ENCODE data around the gene CNTNAP4. TPM values are rescaled to one million over a fixed set of nuclear protein-coding genes. Genes with fewer than 3 reads are reported as not detected.

CNTNAP4 gene
- total RNA-seq, 1 experiment from 2014 or later = not detected

DNA sequence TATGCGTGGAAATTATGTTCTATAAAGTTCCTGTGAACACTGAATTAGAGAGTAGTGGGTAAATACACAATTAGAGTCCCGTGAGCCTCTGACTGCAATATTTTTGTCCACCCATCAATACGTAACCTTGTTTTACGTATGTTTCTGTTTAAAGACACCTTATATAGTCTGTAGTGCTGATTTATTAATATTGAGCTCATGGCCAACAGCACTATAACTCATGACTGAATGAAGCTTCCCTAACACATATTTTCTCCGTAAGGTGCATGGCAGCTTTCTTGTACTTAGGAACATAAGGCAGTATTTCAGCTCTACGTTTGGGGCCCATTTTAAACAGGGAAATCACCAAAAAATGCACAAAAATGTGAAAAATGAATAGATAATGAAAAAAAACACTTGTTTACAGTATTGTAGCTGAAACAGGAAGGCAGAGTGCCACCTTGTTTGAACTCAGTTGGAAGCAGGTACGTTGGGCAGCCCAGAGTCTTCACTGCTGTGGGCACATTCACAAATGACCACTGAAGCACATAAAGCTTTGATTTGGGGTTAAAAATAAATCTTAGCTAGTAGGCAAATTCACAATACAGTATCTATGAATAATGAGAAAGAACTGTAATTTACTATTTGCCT is 108.5 kb downstream of the CNTNAP4 start:
- no peak for ATAC-seq

DNA sequence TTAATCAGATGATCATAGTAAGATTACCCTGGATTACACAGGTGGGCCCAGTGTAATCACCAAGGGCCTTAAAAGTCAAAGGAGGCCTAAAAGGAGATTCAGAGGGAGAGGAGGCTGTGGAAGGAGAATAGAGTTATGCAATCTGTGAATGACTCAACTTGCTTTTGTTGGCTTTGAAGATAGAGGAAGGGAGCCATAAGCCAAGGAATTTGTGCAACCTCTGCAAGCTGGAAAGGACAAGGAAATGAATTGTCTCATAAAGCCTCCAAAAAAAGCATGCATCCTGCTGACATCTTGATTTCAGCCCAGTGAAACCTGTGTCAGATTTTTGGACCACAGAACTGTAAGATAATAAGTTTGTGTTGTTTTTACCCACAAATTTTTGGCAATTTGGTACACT is 109.6 kb downstream of the CNTNAP4 start:
- Histone ChIP-seq H3F3A (ENCODE audit: low read length, unreplicated experiment) (no peaks in the 10 kb centered on the region), H4K20me1 (ENCODE audit: low read length) (no peaks in the 10 kb centered on the region), H3K4me1 (ENCODE audit: insufficient read depth, low read length) (no peaks in the 10 kb centered on the region), H3K27ac (ENCODE audit: low read length) (no peak overlapping the region), H3K9me3 (ENCODE audit: low read length) (no peaks in the 10 kb centered on the region), H3K79me2 (ENCODE audit: low read length) (no peaks in the 10 kb centered on the region), H3K9me2 (replicated peaks; ENCODE audit: low read length) (no peaks in the 10 kb centered on the region), H2AFZ (ENCODE audit: low read length) (no peak overlapping the region), H3K27me3 (ENCODE audit: low read length) (peaks cover 7% of the 10 kb centered on the region; the same call in 1 of the 2 replicates), H3K4me2 (ENCODE audit: low read length) (no peak overlapping the region), H3K9ac (ENCODE audit: low read length) (no peak overlapping the region), H3K36me3 (ENCODE audit: low read depth, low read length) (no peaks in the 10 kb centered on the region), H3K4me3 (ENCODE audit: low read length) (no peak overlapping the region)
- DNase-seq (peak; percentile 8), ATAC-seq (no peak)
- TF ChIP-seq EZH2phosphoT487 (IDR thresholded peaks at IDR 0.05; ENCODE audit: borderline replicate concordance, low read length) (no peak), EZH2 (IDR thresholded peaks at IDR 0.05; ENCODE audit: low read length, unreplicated experiment) (no peak)
- TF ChIP-seq, protein P1, sequence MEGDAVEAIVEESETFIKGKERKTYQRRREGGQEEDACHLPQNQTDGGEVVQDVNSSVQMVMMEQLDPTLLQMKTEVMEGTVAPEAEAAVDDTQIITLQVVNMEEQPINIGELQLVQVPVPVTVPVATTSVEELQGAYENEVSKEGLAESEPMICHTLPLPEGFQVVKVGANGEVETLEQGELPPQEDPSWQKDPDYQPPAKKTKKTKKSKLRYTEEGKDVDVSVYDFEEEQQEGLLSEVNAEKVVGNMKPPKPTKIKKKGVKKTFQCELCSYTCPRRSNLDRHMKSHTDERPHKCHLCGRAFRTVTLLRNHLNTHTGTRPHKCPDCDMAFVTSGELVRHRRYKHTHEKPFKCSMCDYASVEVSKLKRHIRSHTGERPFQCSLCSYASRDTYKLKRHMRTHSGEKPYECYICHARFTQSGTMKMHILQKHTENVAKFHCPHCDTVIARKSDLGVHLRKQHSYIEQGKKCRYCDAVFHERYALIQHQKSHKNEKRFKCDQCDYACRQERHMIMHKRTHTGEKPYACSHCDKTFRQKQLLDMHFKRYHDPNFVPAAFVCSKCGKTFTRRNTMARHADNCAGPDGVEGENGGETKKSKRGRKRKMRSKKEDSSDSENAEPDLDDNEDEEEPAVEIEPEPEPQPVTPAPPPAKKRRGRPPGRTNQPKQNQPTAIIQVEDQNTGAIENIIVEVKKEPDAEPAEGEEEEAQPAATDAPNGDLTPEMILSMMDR (conservative IDR thresholded peaks at IDR 0.05; ENCODE audit: low read depth, low read length) = no peak
- no TSS peak for BruUV-seq (replicated peaks)
- POLR2A ChIA-PET (ENCODE audit: unreplicated experiment) = no interaction called here
- CTCF ChIA-PET = no interaction called here
- intact Hi-C loops (cut with micrococcal nuclease) = no loop called here

More for the DNA sequence above, 108.5 kb downstream of the CNTNAP4 start:
- CTCF ChIA-PET = no interaction called here
- Histone ChIP-seq H3K4me2 (ENCODE audit: low read length) (no peak overlapping the region), H3K27ac (ENCODE audit: low read length) (no peak overlapping the region), H3F3A (ENCODE audit: low read length, unreplicated experiment) (no peaks in the 10 kb centered on the region), H3K9me2 (replicated peaks; ENCODE audit: low read length) (no peaks in the 10 kb centered on the region), H3K4me1 (ENCODE audit: insufficient read depth, low read length) (no peaks in the 10 kb centered on the region), H4K20me1 (ENCODE audit: low read length) (no peaks in the 10 kb centered on the region), H3K27me3 (ENCODE audit: low read length) (peaks cover 7% of the 10 kb centered on the region; the same call in 1 of the 2 replicates), H3K4me3 (ENCODE audit: low read length) (no peak overlapping the region), H3K79me2 (ENCODE audit: low read length) (no peaks in the 10 kb centered on the region), H3K36me3 (ENCODE audit: low read depth, low read length) (no peaks in the 10 kb centered on the region), H3K9ac (ENCODE audit: low read length) (no peak overlapping the region), H3K9me3 (ENCODE audit: low read length) (no peaks in the 10 kb centered on the region), H2AFZ (ENCODE audit: low read length) (no peak overlapping the region)
- POLR2A ChIA-PET (ENCODE audit: unreplicated experiment) = no interaction called here
- intact Hi-C loops (cut with micrococcal nuclease) = no loop called here
- TF ChIP-seq EZH2 (IDR thresholded peaks at IDR 0.05; ENCODE audit: low read length, unreplicated experiment) (no peak), EZH2phosphoT487 (IDR thresholded peaks at IDR 0.05; ENCODE audit: borderline replicate concordance, low read length) (no peak)
- TF ChIP-seq, protein P1 (conservative IDR thresholded peaks at IDR 0.05; ENCODE audit: low read depth, low read length) = no peak
- DNase-seq = no peak
- BruUV-seq (replicated peaks) = no TSS peak

DNA sequence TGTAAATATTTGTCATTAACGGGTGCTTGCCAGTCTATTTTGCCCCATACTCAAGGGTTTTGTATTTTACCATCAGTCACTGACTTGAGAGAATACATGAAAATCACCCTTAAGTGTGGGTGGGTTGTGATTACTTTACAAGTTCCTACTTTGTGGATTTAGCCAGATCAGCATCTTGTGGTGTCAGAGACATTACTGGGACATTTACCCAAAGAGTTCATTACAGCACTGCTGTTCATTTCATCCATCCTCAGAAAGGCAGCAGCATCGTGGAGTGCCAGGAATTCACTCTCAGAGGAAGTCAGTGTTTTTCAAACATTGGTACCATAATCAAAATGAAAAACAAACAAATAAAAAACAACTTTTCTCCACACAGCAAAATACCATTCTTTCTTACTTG is 110.8 kb downstream of the CNTNAP4 start:
- Histone ChIP-seq H3K4me3 (ENCODE audit: low read length) (no peak overlapping the region), H3K79me2 (ENCODE audit: low read length) (no peaks in the 10 kb centered on the region), H3K27ac (ENCODE audit: low read length) (no peak overlapping the region), H3K4me2 (ENCODE audit: low read length) (no peak overlapping the region), H2AFZ (ENCODE audit: low read length) (no peak overlapping the region), H3K4me1 (ENCODE audit: insufficient read depth, low read length) (no peaks in the 10 kb centered on the region), H3K9me3 (ENCODE audit: low read length) (no peaks in the 10 kb centered on the region), H3K36me3 (ENCODE audit: low read depth, low read length) (no peaks in the 10 kb centered on the region), H3K27me3 (ENCODE audit: low read length) (peaks cover 6% of the 10 kb centered on the region; the same call in 1 of the 2 replicates), H4K20me1 (ENCODE audit: low read length) (no peaks in the 10 kb centered on the region), H3K9me2 (replicated peaks; ENCODE audit: low read length) (no peaks in the 10 kb centered on the region), H3F3A (ENCODE audit: low read length, unreplicated experiment) (no peaks in the 10 kb centered on the region), H3K9ac (ENCODE audit: low read length) (no peak overlapping the region)
- DNase-seq = no peak
- ChIA-PET CTCF (no interaction called here), POLR2A (ENCODE audit: unreplicated experiment) (no interaction called here)
- BruUV-seq (replicated peaks) = no TSS peak
- no peak for ATAC-seq
- TF ChIP-seq EZH2phosphoT487 (IDR thresholded peaks at IDR 0.05; ENCODE audit: borderline replicate concordance, low read length) (no peak), EZH2 (IDR thresholded peaks at IDR 0.05; ENCODE audit: low read length, unreplicated experiment) (no peak)
- TF ChIP-seq, protein P1 (conservative IDR thresholded peaks at IDR 0.05; ENCODE audit: low read depth, low read length) = no peak
- intact Hi-C loops (cut with micrococcal nuclease) = no loop called here

All from PC-3 (cell line).